ENCODE data around the gene SERGEF. TPM values are rescaled to one million over a fixed set of nuclear protein-coding genes. Genes with fewer than 3 reads are reported as not detected.

SERGEF gene
- total and polyA plus RNA-seq, 7 donors, result 24.0 to 50.4 (median 30.7) TPM

- no peak overlapping the region for H3K4me3 ChIP-seq
- H3K36me3 ChIP-seq, result peaks cover 0 to 24% (median 0%) of the 10 kb centered on the region in 4 donors
- no peak for DNase-seq
- no peaks in the 10 kb centered on the region for H3K9me3 ChIP-seq
- intact Hi-C loops (cut with DNase I), result no loop called here
- H3K27me3 ChIP-seq, result no peaks in the 10 kb centered on the region
- TF ChIP-seq POLR2A (IDR thresholded peaks at IDR 0.05) (no peak), POLR2AphosphoS5 (IDR thresholded peaks at IDR 0.05) (no peak), EP300 (IDR thresholded peaks at IDR 0.05) (no peak)
- TF ChIP-seq, protein P1, sequence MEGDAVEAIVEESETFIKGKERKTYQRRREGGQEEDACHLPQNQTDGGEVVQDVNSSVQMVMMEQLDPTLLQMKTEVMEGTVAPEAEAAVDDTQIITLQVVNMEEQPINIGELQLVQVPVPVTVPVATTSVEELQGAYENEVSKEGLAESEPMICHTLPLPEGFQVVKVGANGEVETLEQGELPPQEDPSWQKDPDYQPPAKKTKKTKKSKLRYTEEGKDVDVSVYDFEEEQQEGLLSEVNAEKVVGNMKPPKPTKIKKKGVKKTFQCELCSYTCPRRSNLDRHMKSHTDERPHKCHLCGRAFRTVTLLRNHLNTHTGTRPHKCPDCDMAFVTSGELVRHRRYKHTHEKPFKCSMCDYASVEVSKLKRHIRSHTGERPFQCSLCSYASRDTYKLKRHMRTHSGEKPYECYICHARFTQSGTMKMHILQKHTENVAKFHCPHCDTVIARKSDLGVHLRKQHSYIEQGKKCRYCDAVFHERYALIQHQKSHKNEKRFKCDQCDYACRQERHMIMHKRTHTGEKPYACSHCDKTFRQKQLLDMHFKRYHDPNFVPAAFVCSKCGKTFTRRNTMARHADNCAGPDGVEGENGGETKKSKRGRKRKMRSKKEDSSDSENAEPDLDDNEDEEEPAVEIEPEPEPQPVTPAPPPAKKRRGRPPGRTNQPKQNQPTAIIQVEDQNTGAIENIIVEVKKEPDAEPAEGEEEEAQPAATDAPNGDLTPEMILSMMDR (IDR thresholded peaks at IDR 0.05), result no peak
- no peak overlapping the region for H3K27ac ChIP-seq
- WGBS, 2 donors, result 96 to 98% methylated on average over 4 of the region's 4 CpGs
- no peaks in the 10 kb centered on the region for H3K4me1 ChIP-seq
These were observed 97.9 kb downstream of the SERGEF start for GRCh38 chr11:17914957-17915356.

DNA sequence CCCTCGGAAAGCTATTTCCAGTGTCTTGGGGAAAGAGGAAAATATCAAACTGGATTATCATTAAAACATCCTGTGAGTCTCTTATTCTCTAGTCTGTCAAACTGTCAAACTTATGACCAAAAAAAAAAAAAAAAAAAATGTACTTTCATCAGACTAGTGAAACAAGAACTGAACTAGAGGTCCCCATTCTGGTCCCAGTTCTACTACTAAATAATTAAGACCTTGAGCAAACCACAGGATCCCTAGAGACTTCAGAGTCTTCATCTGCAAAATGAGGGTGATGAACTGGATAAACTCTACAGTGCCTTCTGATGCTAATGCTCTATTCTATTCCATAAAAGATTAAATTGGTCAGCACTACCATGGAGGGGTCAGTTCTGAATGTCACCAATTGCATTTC lies 105.8 kb downstream of the SERGEF start:
- Histone ChIP-seq H3K9me3 (no peaks in the 10 kb centered on the region), H3K27ac (no peak overlapping the region), H3K36me3 (peaks cover 0 to 5% (median 0%) of the 10 kb centered on the region in 4 donors), H3K27me3 (no peaks in the 10 kb centered on the region), H3K4me1 (no peaks in the 10 kb centered on the region), H3K4me3 (no peak overlapping the region)
- no peak for DNase-seq
- TF ChIP-seq POLR2A (IDR thresholded peaks at IDR 0.05), result no peak
- TF ChIP-seq, protein P1 (IDR thresholded peaks at IDR 0.05), result no peak
- TF ChIP-seq POLR2AphosphoS5 (IDR thresholded peaks at IDR 0.05), result no peak
- intact Hi-C loops (cut with DNase I), result no loop called here
- 94 to 100% methylated on average over 1 of the region's 1 CpG for WGBS, 2 donors

GRCh38 chr11:17906436-17906835 lies 106.4 kb downstream of the SERGEF start:
- 95% methylated on average over 7 of the region's 7 CpGs for WGBS, 2 donors
- intact Hi-C loops (cut with DNase I), result no loop called here
- Histone ChIP-seq H3K4me3 (no peak overlapping the region), H3K27ac (no peak overlapping the region), H3K9me3 (no peaks in the 10 kb centered on the region), H3K36me3 (peaks cover 0 to 5% (median 0%) of the 10 kb centered on the region in 4 donors), H3K4me1 (no peaks in the 10 kb centered on the region), H3K27me3 (no peaks in the 10 kb centered on the region)
- no peak for DNase-seq
- TF ChIP-seq, protein P1 (IDR thresholded peaks at IDR 0.05), result no peak
- TF ChIP-seq EP300 (IDR thresholded peaks at IDR 0.05) (no peak), POLR2A (IDR thresholded peaks at IDR 0.05) (no peak), POLR2AphosphoS5 (IDR thresholded peaks at IDR 0.05) (no peak)

DNA sequence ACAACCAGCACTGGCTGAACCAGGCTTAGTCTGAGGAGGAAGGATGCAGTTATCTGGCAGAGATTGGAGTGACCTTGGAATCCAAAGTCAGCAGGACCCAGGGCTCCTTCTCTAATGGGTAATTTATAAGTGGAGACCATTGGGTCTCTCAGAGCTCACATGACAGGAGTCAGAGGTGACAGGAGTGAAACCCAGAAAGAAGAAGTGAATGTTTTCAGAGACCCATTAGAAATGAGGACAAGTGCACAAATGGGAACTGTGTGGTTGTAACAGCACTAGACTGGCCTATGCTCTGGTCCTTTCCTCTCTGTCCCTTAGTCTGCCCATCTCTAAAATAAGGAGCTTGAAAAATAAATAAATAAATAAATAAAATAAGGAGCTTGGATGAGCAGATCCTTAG lies 107.4 kb downstream of the SERGEF start:
- Histone ChIP-seq H3K9me3 (no peaks in the 10 kb centered on the region), H3K4me1 (no peaks in the 10 kb centered on the region), H3K27ac (no peak overlapping the region), H3K36me3 (peaks cover 0 to 5% (median 0%) of the 10 kb centered on the region in 4 donors), H3K4me3 (no peak overlapping the region), H3K27me3 (no peaks in the 10 kb centered on the region)
- intact Hi-C loops (cut with DNase I), result no loop called here
- no peak for TF ChIP-seq EP300 (IDR thresholded peaks at IDR 0.05)
- no peak for TF ChIP-seq POLR2AphosphoS5 (IDR thresholded peaks at IDR 0.05)
- no peak for TF ChIP-seq POLR2A (IDR thresholded peaks at IDR 0.05)
- TF ChIP-seq, protein P1 (IDR thresholded peaks at IDR 0.05), result no peak
- DNase-seq, result no peak

GRCh38 chr11:17901481-17901880 lies 111.4 kb downstream of the SERGEF start:
- 95 to 98% methylated on average over 2 of the region's 2 CpGs for WGBS, 2 donors
- TF ChIP-seq POLR2AphosphoS5 (IDR thresholded peaks at IDR 0.05), result no peak
- TF ChIP-seq, protein P1 (IDR thresholded peaks at IDR 0.05), result no peak
- no peak for TF ChIP-seq EP300 (IDR thresholded peaks at IDR 0.05)
- TF ChIP-seq POLR2A (IDR thresholded peaks at IDR 0.05), result no peak
- intact Hi-C loops (cut with DNase I), result no loop called here
- DNase-seq, result no peak
- Histone ChIP-seq H3K4me3 (no peak overlapping the region), H3K27me3 (no peaks in the 10 kb centered on the region), H3K9me3 (no peaks in the 10 kb centered on the region), H3K36me3 (no peaks in the 10 kb centered on the region), H3K27ac (no peak overlapping the region), H3K4me1 (no peaks in the 10 kb centered on the region)
